ENCODE data around the gene NAT9. TPM values are rescaled to one million over a fixed set of nuclear protein-coding genes. Genes with fewer than 3 reads are reported as not detected.
A peak's percentile ranks its signal among the peaks of the same experiment; 100 is the strongest.

The NAT9 gene
- total and polyA plus RNA-seq, 2 of the 4 experiments (the other 2 are of a cell fraction): 48.9 to 62.0 TPM

GRCh38 chr17:74742153-74742515, 34.0 kb downstream of the NAT9 start:
- Histone ChIP-seq H2BK5ac (ENCODE audit: low read depth, low read length, poor library complexity, severe bottlenecking) (no peak overlapping the region), H3K9ac (ENCODE audit: low read depth, low read length) (no peak overlapping the region), H2AK5ac (ENCODE audit: low read depth, low read length) (no peak overlapping the region; the same call in 1 of the 2 replicates), H3K79me1 (ENCODE audit: low read depth in 1 of 2, low read length in 2 of 2) (no peaks in the 10 kb centered on the region), H2AFZ (replicated peaks; ENCODE audit: low read length, poor library complexity) (peak overlapping the region; percentile 73), H3K4me2 (ENCODE audit: low read depth, low read length) (no peak overlapping the region), H2BK20ac (ENCODE audit: low read depth, low read length) (no peak overlapping the region), H3K9me3 (ENCODE audit: control insufficient read depth, insufficient read depth, low read length) (no peaks in the 10 kb centered on the region), H3K18ac (ENCODE audit: low read depth, low read length) (no peak overlapping the region), H2BK15ac (ENCODE audit: low read depth, low read length) (peak overlapping the region; percentile 34; the same call in 1 of the 3 replicates), H2AK9ac (replicated peaks; ENCODE audit: low read depth, low read length, poor library complexity) (peak overlapping the region; percentile 85), H4K8ac (ENCODE audit: low read depth in 2 of 2, low read length in 2 of 2) (no peak overlapping the region), H4K91ac (ENCODE audit: insufficient read depth, low read depth, low read length) (no peak overlapping the region; the same call in 1 of the 2 replicates), H3K9me1 (ENCODE audit: insufficient read depth, low read length) (0 out of 2 replicates have a peak, but pooled peaks cover 3% of the 10 kb centered on the region), H3K27ac (ENCODE audit: insufficient read depth, low read length) (no peak overlapping the region), H4K20me1 (ENCODE audit: insufficient read depth, low read length) (no peaks in the 10 kb centered on the region), H3K14ac (replicated peaks; ENCODE audit: low read depth, low read length) (0 out of 2 replicates have a peak overlapping the region, but pooled peaks have one; percentile 8), H3K23ac (ENCODE audit: low read depth, low read length) (no peak overlapping the region), H3K4me3 (ENCODE audit: insufficient read depth, low read depth, low read length) (no peak overlapping the region), H3K4ac (ENCODE audit: low read depth, low read length) (0 out of 2 replicates have a peak overlapping the region, but pooled peaks have one; percentile 42), H4K5ac (ENCODE audit: low read depth, low read length) (no peak overlapping the region), H3K27me3 (ENCODE audit: control insufficient read depth, insufficient read depth, low read length) (peaks cover 24% of the 10 kb centered on the region), H2BK120ac (ENCODE audit: low read depth, low read length) (no peak overlapping the region), H3K4me1 (ENCODE audit: control insufficient read depth, insufficient read depth, low read length) (peaks cover 7% of the 10 kb centered on the region; the same call in 1 of the 2 replicates), H3K36me3 (ENCODE audit: control insufficient read depth, insufficient read depth, low read length) (no peaks in the 10 kb centered on the region), H3K56ac (ENCODE audit: extremely low read depth, insufficient read depth, low read length) (no peak overlapping the region)
- in situ Hi-C loops (cut with MboI; ENCODE audit: low sequenced_read_pairs) (loop anchor here (5.0 to 10.0 kb wide), 2 partner anchors 125 to 213 kb away; no protein-coding TSS in a partner anchor), intact Hi-C loops (cut with micrococcal nuclease) (no loop called here), dilution Hi-C loops (cut with HindIII; ENCODE audit: low sequenced_read_pairs, unreplicated experiment) (no loop called here)
- DNase-seq (peak; percentile 31), ATAC-seq (ENCODE audit: low read depth) (0 out of 2 replicates have a peak, but pooled peaks have one; percentile 9)
- ChIA-PET POLR2A (ENCODE audit: unreplicated experiment) (no interaction called here), CTCF (interaction anchor here (0.6 kb wide), 1 partner anchor 53 kb away, joined by 3 read pairs; no protein-coding TSS in a partner anchor)
- TF ChIP-seq POLR2A (IDR thresholded peaks at IDR 0.05; ENCODE audit: low read depth, low read length): no peak
- no peak for TF ChIP-seq MAZ (IDR thresholded peaks at IDR 0.05; ENCODE audit: borderline replicate concordance, low read depth, low read length)
- no peak for TF ChIP-seq CTCF (conservative IDR thresholded peaks at IDR 0.05; ENCODE audit: low read depth, low read length)
- TF ChIP-seq RAD21 (IDR thresholded peaks at IDR 0.05; ENCODE audit: low read length): no peak
- no peak for TF ChIP-seq RFX5 (IDR thresholded peaks at IDR 0.05; ENCODE audit: low read depth, low read length)
- no peak for TF ChIP-seq USF2 (IDR thresholded peaks at IDR 0.05; ENCODE audit: low read depth, low read length)
- no peak for TF ChIP-seq SMC3 (IDR thresholded peaks at IDR 0.05; ENCODE audit: low read depth, low read length)
- no peak for TF ChIP-seq MAFK (IDR thresholded peaks at IDR 0.05; ENCODE audit: low read depth, low read length)
- TF ChIP-seq BHLHE40 (IDR thresholded peaks at IDR 0.05; ENCODE audit: low read depth, low read length): no peak
- no peak for TF ChIP-seq ELK1 (IDR thresholded peaks at IDR 0.05; ENCODE audit: borderline replicate concordance, low read depth, low read length)
- TF ChIP-seq CHD1 (IDR thresholded peaks at IDR 0.05; ENCODE audit: low read depth, low read length): no peak
- whole genome bisulfite sequencing, 2 experiments (ENCODE audit: extremely low coverage in 2 of 2, insufficient read length in 1 of 2): no CpG with 5 or more reads among the region's 4 CpGs
- BruUV-seq (replicated peaks): no TSS peak

All from IMR-90 (cell line).